IPS DF 19.7 (cell line): ENCODE data around the gene OFD1.
"Not testable (repeated sequence)": the region's sequence is repeated elsewhere in the genome, so short reads cannot be mapped to it uniquely, and the experiment has no call there.

Source experiments
- DNase-seq: peaks from one replicate; pipeline ENCODE4 v3.0.0-alpha.2; 2013; ENCODE audit warnings: low read depth, low spot score

The OFD1 gene

GRCh38 chrX:13703135-13703534 is 31.4 kb upstream of the OFD1 start:
- DNase-seq = no peak

- no peak for DNase-seq
Observed at GRCh38 chrX:13703589-13703988, 31.0 kb upstream of the OFD1 start.

- DNase-seq = no peak
Observed at GRCh38 chrX:13711141-13711540, 23.4 kb upstream of the OFD1 start.

- no peak for DNase-seq
Observed at GRCh38 chrX:13716455-13716854, 18.1 kb upstream of the OFD1 start.

GRCh38 chrX:13716905-13717304 is 17.6 kb upstream of the OFD1 start:
- no peak for DNase-seq

- DNase-seq = no peak
Observed at GRCh38 chrX:13717700-13718472, 16.7 kb upstream of the OFD1 start.

GRCh38 chrX:13719192-13719856 is 15.2 kb upstream of the OFD1 start:
- DNase-seq = no peak

- no peak for DNase-seq
Observed at GRCh38 chrX:13721371-13721770, 13.2 kb upstream of the OFD1 start.

GRCh38 chrX:13721819-13722519 is 12.6 kb upstream of the OFD1 start:
- no peak for DNase-seq

GRCh38 chrX:13724878-13725277 is 9.7 kb upstream of the OFD1 start:
- not testable (repeated sequence) for DNase-seq

GRCh38 chrX:13726583-13726982 is 8.0 kb upstream of the OFD1 start:
- DNase-seq = not testable (repeated sequence)

- not testable (repeated sequence) for DNase-seq
Observed at GRCh38 chrX:13730523-13730922, 4.0 kb upstream of the OFD1 start.

GRCh38 chrX:13732246-13733067 is 2.1 kb upstream of the OFD1 start:
- DNase-seq = no peak

- no peak for DNase-seq
Observed at GRCh38 chrX:13733506-13733905, 1.0 kb upstream of the OFD1 start.

- DNase-seq = no peak
Observed at GRCh38 chrX:13741695-13742094, 7.1 kb downstream of the OFD1 start.

GRCh38 chrX:13742397-13743176 is 8.0 kb downstream of the OFD1 start:
- DNase-seq = no peak

- DNase-seq = no peak
Observed at GRCh38 chrX:13747836-13748235, 13.3 kb downstream of the OFD1 start.

GRCh38 chrX:13748486-13748885 is 13.9 kb downstream of the OFD1 start:
- DNase-seq = no peak

- DNase-seq = no peak
Observed at GRCh38 chrX:13750204-13750603, 15.7 kb downstream of the OFD1 start.

- DNase-seq = no peak
Observed at GRCh38 chrX:13750812-13751211, 16.3 kb downstream of the OFD1 start.

GRCh38 chrX:13752141-13752540 is 17.6 kb downstream of the OFD1 start:
- DNase-seq = no peak
